ENCODE measurements around the gene EHD2.

Gene EHD2

DNA sequence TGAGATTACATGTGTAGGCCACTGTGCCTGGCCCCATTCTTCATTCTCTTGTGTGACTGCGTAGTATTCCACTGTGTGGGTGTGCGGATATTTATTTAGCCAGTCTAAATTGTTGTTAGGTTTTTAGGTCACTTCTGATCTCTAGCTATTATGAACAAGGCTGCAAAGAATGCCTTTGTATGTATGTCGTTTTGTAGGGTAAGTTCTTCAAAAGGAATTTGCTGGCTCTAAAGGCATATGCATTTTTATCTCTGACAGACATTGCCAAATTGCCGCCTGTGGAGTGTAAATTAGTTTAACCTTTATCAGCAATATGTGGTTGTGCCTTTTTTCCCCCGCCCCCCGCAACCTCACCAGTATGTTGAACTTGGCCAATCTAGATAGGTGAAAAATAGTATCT is 30.3 kb upstream of the EHD2 start:
- H3K36me3 ChIP-seq (ENCODE audit: low read length): no peaks in the 10 kb centered on the region

DNA sequence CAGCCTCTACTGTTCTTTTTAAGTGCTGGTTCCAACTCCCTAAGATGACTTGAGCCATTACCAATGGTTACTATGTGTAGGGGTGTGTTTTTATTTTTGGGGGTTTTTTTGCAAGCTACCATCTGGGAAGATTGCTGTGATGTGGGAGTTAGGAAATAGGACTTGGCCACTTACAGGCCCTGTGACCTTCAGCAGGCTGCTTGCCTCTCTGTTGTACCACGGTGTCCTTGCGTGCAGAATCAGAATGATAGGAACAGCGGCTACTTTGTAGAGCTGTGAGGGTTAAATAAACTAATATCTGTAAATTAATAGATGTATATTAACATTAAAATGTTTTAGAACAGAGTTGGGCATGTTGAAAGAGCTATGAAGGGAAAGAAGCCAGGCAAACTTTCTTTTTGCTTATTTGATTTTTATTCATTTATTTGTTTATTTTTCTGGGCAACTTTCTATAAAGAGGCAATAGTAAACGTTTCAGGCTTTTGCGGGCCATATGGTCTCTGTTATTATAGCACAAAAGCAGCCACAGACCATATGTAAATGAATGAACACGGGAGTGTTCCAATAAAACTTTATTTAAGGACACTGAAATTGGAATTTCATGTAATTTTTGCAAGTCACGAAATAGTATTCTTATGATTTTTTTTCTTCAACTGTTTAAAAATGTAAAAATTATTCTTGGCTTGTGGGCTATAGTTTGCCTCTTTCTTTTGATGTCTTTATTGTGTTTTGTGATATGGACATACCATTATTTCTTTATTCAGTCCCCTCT is 26.4 kb upstream of the EHD2 start:
- no peaks in the 10 kb centered on the region for H3K36me3 ChIP-seq (ENCODE audit: low read length)
- no peak overlapping the region for H3K9ac ChIP-seq (ENCODE audit: low read length)
- H3K27me3 ChIP-seq (ENCODE audit: low read length): no peaks in the 10 kb centered on the region
- H3K4me2 ChIP-seq (ENCODE audit: low read depth, low read length, poor library complexity, severe bottlenecking): no peak overlapping the region
- TF ChIP-seq, protein P1, sequence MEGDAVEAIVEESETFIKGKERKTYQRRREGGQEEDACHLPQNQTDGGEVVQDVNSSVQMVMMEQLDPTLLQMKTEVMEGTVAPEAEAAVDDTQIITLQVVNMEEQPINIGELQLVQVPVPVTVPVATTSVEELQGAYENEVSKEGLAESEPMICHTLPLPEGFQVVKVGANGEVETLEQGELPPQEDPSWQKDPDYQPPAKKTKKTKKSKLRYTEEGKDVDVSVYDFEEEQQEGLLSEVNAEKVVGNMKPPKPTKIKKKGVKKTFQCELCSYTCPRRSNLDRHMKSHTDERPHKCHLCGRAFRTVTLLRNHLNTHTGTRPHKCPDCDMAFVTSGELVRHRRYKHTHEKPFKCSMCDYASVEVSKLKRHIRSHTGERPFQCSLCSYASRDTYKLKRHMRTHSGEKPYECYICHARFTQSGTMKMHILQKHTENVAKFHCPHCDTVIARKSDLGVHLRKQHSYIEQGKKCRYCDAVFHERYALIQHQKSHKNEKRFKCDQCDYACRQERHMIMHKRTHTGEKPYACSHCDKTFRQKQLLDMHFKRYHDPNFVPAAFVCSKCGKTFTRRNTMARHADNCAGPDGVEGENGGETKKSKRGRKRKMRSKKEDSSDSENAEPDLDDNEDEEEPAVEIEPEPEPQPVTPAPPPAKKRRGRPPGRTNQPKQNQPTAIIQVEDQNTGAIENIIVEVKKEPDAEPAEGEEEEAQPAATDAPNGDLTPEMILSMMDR (IDR thresholded peaks at IDR 0.05; ENCODE audit: insufficient read depth, low read length, poor library complexity, severe bottlenecking): no peak
- TF ChIP-seq EZH2phosphoT487 (conservative IDR thresholded peaks at IDR 0.05; ENCODE audit: low read length): no peak
- 0 out of 2 replicates have a peak, but pooled peaks cover 5% of the 10 kb centered on the region for H3F3A ChIP-seq (ENCODE audit: insufficient read depth)
- no peak overlapping the region for H3K27ac ChIP-seq (ENCODE audit: low read depth, low read length)
- no peak overlapping the region for H3K4me3 ChIP-seq (ENCODE audit: insufficient read depth, low read length, poor library complexity, severe bottlenecking)
- no peaks in the 10 kb centered on the region for H3K9me2 ChIP-seq (replicated peaks; ENCODE audit: insufficient read depth, low read length)
- H3K79me2 ChIP-seq (ENCODE audit: insufficient read depth, low read length): no peaks in the 10 kb centered on the region
- H4K20me1 ChIP-seq (ENCODE audit: low read depth, low read length): no peaks in the 10 kb centered on the region
- no peak overlapping the region for H2AFZ ChIP-seq (ENCODE audit: low read depth, low read length, severe bottlenecking)
- no peaks in the 10 kb centered on the region for H3K9me3 ChIP-seq (ENCODE audit: insufficient read depth, low read length)

More for the DNA sequence above, 30.3 kb upstream of the EHD2 start:
- Histone ChIP-seq H3K4me3 (ENCODE audit: insufficient read depth, low read length, poor library complexity, severe bottlenecking) (no peak overlapping the region), H3K9me3 (ENCODE audit: insufficient read depth, low read length) (no peaks in the 10 kb centered on the region), H3K79me2 (ENCODE audit: insufficient read depth, low read length) (no peaks in the 10 kb centered on the region), H2AFZ (ENCODE audit: low read depth, low read length, severe bottlenecking) (no peak overlapping the region), H3K27ac (ENCODE audit: low read depth, low read length) (no peak overlapping the region), H4K20me1 (ENCODE audit: low read depth, low read length) (no peaks in the 10 kb centered on the region), H3K27me3 (ENCODE audit: low read length) (no peaks in the 10 kb centered on the region), H3K4me2 (ENCODE audit: low read depth, low read length, poor library complexity, severe bottlenecking) (no peak overlapping the region), H3K9me2 (replicated peaks; ENCODE audit: insufficient read depth, low read length) (no peaks in the 10 kb centered on the region), H3F3A (ENCODE audit: insufficient read depth) (0 out of 2 replicates have a peak, but pooled peaks cover 5% of the 10 kb centered on the region), H3K9ac (ENCODE audit: low read length) (no peak overlapping the region)
- TF ChIP-seq, protein P1 (IDR thresholded peaks at IDR 0.05; ENCODE audit: insufficient read depth, low read length, poor library complexity, severe bottlenecking): no peak
- no peak for TF ChIP-seq EZH2phosphoT487 (conservative IDR thresholded peaks at IDR 0.05; ENCODE audit: low read length)

DNA sequence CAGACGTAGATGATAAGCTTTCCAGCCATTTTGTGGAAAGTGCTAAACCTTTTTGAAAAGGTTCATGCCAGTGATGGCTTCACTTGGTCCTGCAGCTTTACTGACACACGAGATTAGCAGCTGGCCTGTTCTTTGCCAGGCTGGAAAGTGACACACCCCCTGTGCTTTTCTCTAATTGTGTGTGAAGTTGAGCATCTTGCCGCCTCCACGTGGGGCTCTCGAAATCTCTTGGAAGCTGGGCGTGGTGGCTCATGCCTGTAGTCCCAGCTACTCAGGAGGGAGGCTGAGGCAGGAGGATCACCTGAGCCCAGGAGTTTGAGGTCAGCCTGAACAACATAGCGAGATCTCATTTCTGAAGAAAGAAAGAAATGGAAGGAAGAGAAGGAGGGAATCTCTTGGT is 25.3 kb upstream of the EHD2 start:
- H3K9me2 ChIP-seq (replicated peaks; ENCODE audit: insufficient read depth, low read length): no peaks in the 10 kb centered on the region
- no peak for TF ChIP-seq EZH2phosphoT487 (conservative IDR thresholded peaks at IDR 0.05; ENCODE audit: low read length)
- TF ChIP-seq, protein P1 (IDR thresholded peaks at IDR 0.05; ENCODE audit: insufficient read depth, low read length, poor library complexity, severe bottlenecking): no peak
- no peak overlapping the region for H3K9ac ChIP-seq (ENCODE audit: low read length)
- no peaks in the 10 kb centered on the region for H4K20me1 ChIP-seq (ENCODE audit: low read depth, low read length)
- no peak overlapping the region for H3K27ac ChIP-seq (ENCODE audit: low read depth, low read length)
- no peak overlapping the region for H2AFZ ChIP-seq (ENCODE audit: low read depth, low read length, severe bottlenecking)
- no peaks in the 10 kb centered on the region for H3K36me3 ChIP-seq (ENCODE audit: low read length)
- no peaks in the 10 kb centered on the region for H3K79me2 ChIP-seq (ENCODE audit: insufficient read depth, low read length)
- 0 out of 2 replicates have a peak, but pooled peaks cover 4% of the 10 kb centered on the region for H3F3A ChIP-seq (ENCODE audit: insufficient read depth)
- no peak overlapping the region for H3K4me3 ChIP-seq (ENCODE audit: insufficient read depth, low read length, poor library complexity, severe bottlenecking)
- H3K27me3 ChIP-seq (ENCODE audit: low read length): no peaks in the 10 kb centered on the region
- no peak overlapping the region for H3K4me2 ChIP-seq (ENCODE audit: low read depth, low read length, poor library complexity, severe bottlenecking)
- H3K9me3 ChIP-seq (ENCODE audit: insufficient read depth, low read length): no peaks in the 10 kb centered on the region

Measured in SU-DHL-6 (cell line).